Measurements from ENCODE around the gene ZNF148. TPM values are rescaled to one million over a fixed set of nuclear protein-coding genes. Genes with fewer than 3 reads are reported as not detected.

Gene ZNF148
- total RNA-seq, 1 experiment from 2014 or later: 47.8 TPM

- no TSS peak for BruUV-seq (replicated peaks)
- TF ChIP-seq EZH2 (IDR thresholded peaks at IDR 0.05; ENCODE audit: borderline replicate concordance, low read depth, low read length, poor library complexity, severe bottlenecking) (no peak), CTCF (conservative IDR thresholded peaks at IDR 0.05; ENCODE audit: low read depth, low read length) (no peak)
- POLR2A ChIA-PET (ENCODE audit: low non-redundant PET): no interaction called here
- Histone ChIP-seq H3K27me3 (replicated peaks; ENCODE audit: insufficient read depth, low read depth, low read length, poor library complexity) (no peaks in the 10 kb centered on the region), H3K36me3 (ENCODE audit: insufficient read depth, low read length, poor library complexity, severe bottlenecking) (peaks cover under 1% of the 10 kb centered on the region), H3K27ac (ENCODE audit: low read depth, low read length, poor library complexity, severe bottlenecking) (no peak overlapping the region), H3K9me3 (ENCODE audit: low read depth, low read length, poor library complexity, severe bottlenecking) (no peaks in the 10 kb centered on the region), H3K4me1 (ENCODE audit: insufficient read depth, low read length, poor library complexity, severe bottlenecking) (no peaks in the 10 kb centered on the region), H3K4me3 (ENCODE audit: low read depth, low read length, poor library complexity, severe bottlenecking) (no peak overlapping the region)
- intact Hi-C loops (cut with micrococcal nuclease; ENCODE audit: unreplicated experiment): no loop called here
- CTCF ChIA-PET: no interaction called here
- no peak for DNase-seq (ENCODE audit: low spot score)
Observed at GRCh38 chr3:125238759-125239158, 136.4 kb downstream of the ZNF148 start.

GRCh38 chr3:125236331-125236903, 138.7 kb downstream of the ZNF148 start:
- CTCF ChIA-PET: no interaction called here
- Histone ChIP-seq H3K4me3 (ENCODE audit: low read depth, low read length, poor library complexity, severe bottlenecking) (no peak overlapping the region), H3K27me3 (replicated peaks; ENCODE audit: insufficient read depth, low read depth, low read length, poor library complexity) (no peaks in the 10 kb centered on the region), H3K9me3 (ENCODE audit: low read depth, low read length, poor library complexity, severe bottlenecking) (no peaks in the 10 kb centered on the region), H3K27ac (ENCODE audit: low read depth, low read length, poor library complexity, severe bottlenecking) (no peak overlapping the region), H3K4me1 (ENCODE audit: insufficient read depth, low read length, poor library complexity, severe bottlenecking) (peaks cover 12% of the 10 kb centered on the region), H3K36me3 (ENCODE audit: insufficient read depth, low read length, poor library complexity, severe bottlenecking) (peaks cover 8% of the 10 kb centered on the region)
- BruUV-seq (replicated peaks): no TSS peak
- POLR2A ChIA-PET (ENCODE audit: low non-redundant PET): no interaction called here
- no peak for TF ChIP-seq EZH2 (IDR thresholded peaks at IDR 0.05; ENCODE audit: borderline replicate concordance, low read depth, low read length, poor library complexity, severe bottlenecking)
- no peak for TF ChIP-seq CTCF (conservative IDR thresholded peaks at IDR 0.05; ENCODE audit: low read depth, low read length)
- intact Hi-C loops (cut with micrococcal nuclease; ENCODE audit: unreplicated experiment): no loop called here
- no peak for DNase-seq (ENCODE audit: low spot score)

DNA sequence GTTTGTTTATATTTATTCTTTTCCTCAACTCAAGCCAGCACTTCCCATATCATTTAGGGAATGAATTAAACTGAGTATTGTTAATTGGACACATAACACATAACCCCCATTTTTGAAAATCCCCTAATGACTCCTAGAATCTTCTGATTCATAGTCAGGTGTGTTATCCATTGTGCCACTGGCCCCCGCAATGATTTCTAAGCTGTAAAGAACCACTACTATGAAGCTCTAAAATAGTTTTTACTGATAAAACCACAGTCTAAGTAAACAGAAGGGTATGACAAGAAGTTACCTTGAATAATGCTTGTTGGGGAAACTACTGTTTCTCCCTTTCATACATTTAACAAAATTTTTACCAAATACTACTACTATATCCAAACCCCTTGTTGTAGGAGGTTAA, 140.3 kb downstream of the ZNF148 start:
- no peak overlapping the region for H3K27ac ChIP-seq (ENCODE audit: low read depth, low read length, poor library complexity, severe bottlenecking)
- H3K4me3 ChIP-seq (ENCODE audit: low read depth, low read length, poor library complexity, severe bottlenecking): no peak overlapping the region
- H3K4me1 ChIP-seq (ENCODE audit: insufficient read depth, low read length, poor library complexity, severe bottlenecking): peaks cover 12% of the 10 kb centered on the region
- H3K36me3 ChIP-seq (ENCODE audit: insufficient read depth, low read length, poor library complexity, severe bottlenecking): peaks cover 8% of the 10 kb centered on the region
- TF ChIP-seq CTCF (conservative IDR thresholded peaks at IDR 0.05; ENCODE audit: low read depth, low read length) (no peak), EZH2 (IDR thresholded peaks at IDR 0.05; ENCODE audit: borderline replicate concordance, low read depth, low read length, poor library complexity, severe bottlenecking) (no peak)
- intact Hi-C loops (cut with micrococcal nuclease; ENCODE audit: unreplicated experiment): no loop called here
- BruUV-seq (replicated peaks): no TSS peak
- POLR2A ChIA-PET (ENCODE audit: low non-redundant PET): no interaction called here
- no peaks in the 10 kb centered on the region for H3K9me3 ChIP-seq (ENCODE audit: low read depth, low read length, poor library complexity, severe bottlenecking)
- DNase-seq (ENCODE audit: low spot score): no peak
- CTCF ChIA-PET: no interaction called here
- H3K27me3 ChIP-seq (replicated peaks; ENCODE audit: insufficient read depth, low read depth, low read length, poor library complexity): no peaks in the 10 kb centered on the region
